SK-N-SH treated with all-trans-retinoic acid at 6 μM for 48 hours (cell line): ENCODE results near the gene SLC41A3.

Experiments
- ARNTL ChIP-seq: fragments of 450-650 bp; formaldehyde crosslinking; IDR thresholded peaks from 2 replicates; pipeline ENCODE4 v1.5.0; 2020; ENCODE audit warnings: low read depth, mild to moderate bottlenecking, moderate library complexity, borderline replicate concordance
- CSDC2 ChIP-seq: fragments of 250-450 bp; sonication (Bioruptor Pico); IDR thresholded peaks from 2 replicates; pipeline ENCODE4 v1.5.0; 2020; ENCODE audit warnings: mild to moderate bottlenecking, moderate library complexity
- ESRRG ChIP-seq: fragments of 250-450 bp; sonication (Bioruptor Pico); IDR thresholded peaks from 2 replicates; pipeline ENCODE4 v1.6.1; 2021; ENCODE audit warnings: mild to moderate bottlenecking
- PPARA ChIP-seq: fragments of 250-450 bp; sonication (Bioruptor Pico); IDR thresholded peaks from 2 replicates; pipeline ENCODE4 v1.5.0; 2020; ENCODE audit warnings: mild to moderate bottlenecking, borderline replicate concordance
- ZFP30 ChIP-seq: fragments of 450-650 bp; formaldehyde crosslinking; IDR thresholded peaks from 2 replicates; pipeline ENCODE4 v1.5.0; 2022; ENCODE audit warnings: mild to moderate bottlenecking, moderate library complexity
- TF ChIP-seq, protein P1 (sequence below): fragments of 250-450 bp; sonication (Bioruptor Pico); IDR thresholded peaks from 2 replicates; pipeline ENCODE4 v1.8.0; 2020; ENCODE audit warnings: mild to moderate bottlenecking, moderate library complexity, borderline replicate concordance
- TF ChIP-seq, protein P2 (sequence below): fragments of 250-450 bp; sonication (Bioruptor Pico); IDR thresholded peaks from 2 replicates; pipeline ENCODE4 v1.5.1; 2021; ENCODE audit warnings: mild to moderate bottlenecking, moderate library complexity
- TF ChIP-seq, protein P3 (sequence below): fragments of 250-450 bp; sonication (Bioruptor Pico); IDR thresholded peaks from 2 replicates; pipeline ENCODE4 v1.5.1; 2020; ENCODE audit warnings: low read depth, mild to moderate bottlenecking, moderate library complexity

DNA sequence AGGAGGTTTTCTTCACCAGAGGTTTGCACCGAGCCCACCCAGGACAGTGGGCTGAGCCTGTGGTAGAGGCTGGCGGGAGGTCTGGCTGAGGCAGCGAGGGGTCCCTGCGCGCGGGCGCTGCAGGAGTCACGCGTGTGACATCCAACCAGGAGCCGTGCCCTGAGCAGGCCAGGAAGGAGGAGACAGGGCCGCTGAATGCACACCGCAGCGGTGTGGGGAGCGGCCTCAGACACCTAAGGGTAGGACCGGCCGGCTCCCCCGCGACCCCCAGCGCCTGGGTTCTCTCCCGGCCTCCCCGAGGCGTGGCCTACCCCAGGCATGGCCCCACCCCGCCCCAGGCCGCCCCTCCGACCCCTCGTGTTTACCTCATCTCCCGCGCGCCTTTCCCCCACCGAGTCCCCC lies 412 bp downstream of the SLC41A3 start:
- TF ChIP-seq ZFP30 (no peak), PPARA (CRISPR knock-in tag) (no peak), ARNTL (no peak), CSDC2 (CRISPR knock-in tag) (no peak), ESRRG (no peak)
- TF ChIP-seq, protein P1, sequence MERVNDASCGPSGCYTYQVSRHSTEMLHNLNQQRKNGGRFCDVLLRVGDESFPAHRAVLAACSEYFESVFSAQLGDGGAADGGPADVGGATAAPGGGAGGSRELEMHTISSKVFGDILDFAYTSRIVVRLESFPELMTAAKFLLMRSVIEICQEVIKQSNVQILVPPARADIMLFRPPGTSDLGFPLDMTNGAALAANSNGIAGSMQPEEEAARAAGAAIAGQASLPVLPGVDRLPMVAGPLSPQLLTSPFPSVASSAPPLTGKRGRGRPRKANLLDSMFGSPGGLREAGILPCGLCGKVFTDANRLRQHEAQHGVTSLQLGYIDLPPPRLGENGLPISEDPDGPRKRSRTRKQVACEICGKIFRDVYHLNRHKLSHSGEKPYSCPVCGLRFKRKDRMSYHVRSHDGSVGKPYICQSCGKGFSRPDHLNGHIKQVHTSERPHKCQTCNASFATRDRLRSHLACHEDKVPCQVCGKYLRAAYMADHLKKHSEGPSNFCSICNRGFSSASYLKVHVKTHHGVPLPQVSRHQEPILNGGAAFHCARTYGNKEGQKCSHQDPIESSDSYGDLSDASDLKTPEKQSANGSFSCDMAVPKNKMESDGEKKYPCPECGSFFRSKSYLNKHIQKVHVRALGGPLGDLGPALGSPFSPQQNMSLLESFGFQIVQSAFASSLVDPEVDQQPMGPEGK (CRISPR knock-in tag): no peak
- TF ChIP-seq, protein P2, sequence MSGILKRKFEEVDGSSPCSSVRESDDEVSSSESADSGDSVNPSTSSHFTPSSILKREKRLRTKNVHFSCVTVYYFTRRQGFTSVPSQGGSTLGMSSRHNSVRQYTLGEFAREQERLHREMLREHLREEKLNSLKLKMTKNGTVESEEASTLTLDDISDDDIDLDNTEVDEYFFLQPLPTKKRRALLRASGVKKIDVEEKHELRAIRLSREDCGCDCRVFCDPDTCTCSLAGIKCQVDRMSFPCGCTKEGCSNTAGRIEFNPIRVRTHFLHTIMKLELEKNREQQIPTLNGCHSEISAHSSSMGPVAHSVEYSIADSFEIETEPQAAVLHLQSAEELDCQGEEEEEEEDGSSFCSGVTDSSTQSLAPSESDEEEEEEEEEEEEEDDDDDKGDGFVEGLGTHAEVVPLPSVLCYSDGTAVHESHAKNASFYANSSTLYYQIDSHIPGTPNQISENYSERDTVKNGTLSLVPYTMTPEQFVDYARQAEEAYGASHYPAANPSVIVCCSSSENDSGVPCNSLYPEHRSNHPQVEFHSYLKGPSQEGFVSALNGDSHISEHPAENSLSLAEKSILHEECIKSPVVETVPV (CRISPR knock-in tag): no peak
- TF ChIP-seq, protein P3, sequence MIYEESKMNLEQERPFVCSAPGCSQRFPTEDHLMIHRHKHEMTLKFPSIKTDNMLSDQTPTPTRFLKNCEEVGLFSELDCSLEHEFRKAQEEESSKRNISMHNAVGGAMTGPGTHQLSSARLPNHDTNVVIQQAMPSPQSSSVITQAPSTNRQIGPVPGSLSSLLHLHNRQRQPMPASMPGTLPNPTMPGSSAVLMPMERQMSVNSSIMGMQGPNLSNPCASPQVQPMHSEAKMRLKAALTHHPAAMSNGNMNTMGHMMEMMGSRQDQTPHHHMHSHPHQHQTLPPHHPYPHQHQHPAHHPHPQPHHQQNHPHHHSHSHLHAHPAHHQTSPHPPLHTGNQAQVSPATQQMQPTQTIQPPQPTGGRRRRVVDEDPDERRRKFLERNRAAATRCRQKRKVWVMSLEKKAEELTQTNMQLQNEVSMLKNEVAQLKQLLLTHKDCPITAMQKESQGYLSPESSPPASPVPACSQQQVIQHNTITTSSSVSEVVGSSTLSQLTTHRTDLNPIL (CRISPR knock-in tag): no peak
